Tibial nerve (tissue), 4 donors: ENCODE data around the gene COA6. TPM values are rescaled to one million over a fixed set of nuclear protein-coding genes. Genes with fewer than 3 reads are reported as not detected.

Source experiments
- DNase-seq, 2 donors: peaks; one replicate each; pipeline ENCODE4 v3.0.0-alpha.2; 2019; ENCODE audit warnings: low spot score in 2 of 2
- H3K27ac ChIP-seq, 4 donors: fragments of 200-600 bp; sonication (generic) in 3 of 4; one replicate each; pipeline ENCODE4 v1.5.1; 2017 to 2019; ENCODE audit warnings: mild to moderate bottlenecking in 1 of 4
- H3K27me3 ChIP-seq, 2 donors: fragments of 200-600 bp; sonication (generic) in 1 of 2; one replicate each; pipeline versions ENCODE4 v1.5.1 to v1.6.0; 2017 to 2019
- H3K36me3 ChIP-seq, 3 donors: fragments of 200-600 bp; sonication (generic); one replicate each; pipeline ENCODE4 v1.5.1; 2018 to 2019
- H3K4me1 ChIP-seq, 4 donors: fragments of 200-600 bp; sonication (generic) in 3 of 4; one replicate each; pipeline ENCODE4 v1.5.1; 2017 to 2019
- H3K4me3 ChIP-seq, 4 donors: fragments of 200-600 bp; sonication (generic) in 3 of 4; one replicate each; pipeline ENCODE4 v1.5.1; 2017 to 2019; ENCODE audit warnings: mild to moderate bottlenecking in 1 of 4, moderate library complexity in 1 of 4
- H3K9me3 ChIP-seq, 4 donors: fragments of 200-600 bp; sonication (generic) in 3 of 4; one replicate each; pipeline ENCODE4 v1.5.1; 2017 to 2019
- EP300 ChIP-seq, 2 donors: sonication (generic); formaldehyde crosslinking; IDR thresholded peaks; one replicate each; pipeline ENCODE4 v1.6.1; 2017; ENCODE audit warnings: antibody characterized with exemption in 2 of 2, mild to moderate bottlenecking in 1 of 2
- POLR2A ChIP-seq, 2 donors: fragments of 450-650 bp; IDR thresholded peaks; one replicate each; pipeline ENCODE4 v1.6.1; 2017; ENCODE audit warnings: antibody characterized with exemption in 2 of 2, mild to moderate bottlenecking in 2 of 2, moderate library complexity in 2 of 2
- WGBS, 2 donors: methylation state at CpG; one replicate each; pipeline ENCODE4 v1.1.5; 2018; 5-methylcytosine and 5-hydroxymethylcytosine counted together
- total RNA-seq, 4 donors: library from RNA; depleted of rRNA; stranded (reverse); fragments of >200 nt; gene quantifications; one replicate each; pipeline ENCODE4 v1.1.0, GENCODE V29; 2016
- TF ChIP-seq, protein P1 (sequence below), 5 experiments: fragments of 200-600 bp in 3 of 5; fragments of 450-650 bp in 2 of 5; sonication (generic) in 3 of 5; IDR thresholded peaks; one replicate each; pipeline ENCODE4 v1.5.1; 2016 to 2019; ENCODE audit warnings: antibody characterized with exemption in 5 of 5, mild to moderate bottlenecking in 3 of 5, moderate library complexity in 2 of 5

Gene COA6, protein sequence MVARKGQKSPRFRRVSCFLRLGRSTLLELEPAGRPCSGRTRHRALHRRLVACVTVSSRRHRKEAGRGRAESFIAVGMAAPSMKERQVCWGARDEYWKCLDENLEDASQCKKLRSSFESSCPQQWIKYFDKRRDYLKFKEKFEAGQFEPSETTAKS
- total RNA-seq = 10 to 100 TPM; 11.1 to 25.6 (median 18.6) TPM

DNA sequence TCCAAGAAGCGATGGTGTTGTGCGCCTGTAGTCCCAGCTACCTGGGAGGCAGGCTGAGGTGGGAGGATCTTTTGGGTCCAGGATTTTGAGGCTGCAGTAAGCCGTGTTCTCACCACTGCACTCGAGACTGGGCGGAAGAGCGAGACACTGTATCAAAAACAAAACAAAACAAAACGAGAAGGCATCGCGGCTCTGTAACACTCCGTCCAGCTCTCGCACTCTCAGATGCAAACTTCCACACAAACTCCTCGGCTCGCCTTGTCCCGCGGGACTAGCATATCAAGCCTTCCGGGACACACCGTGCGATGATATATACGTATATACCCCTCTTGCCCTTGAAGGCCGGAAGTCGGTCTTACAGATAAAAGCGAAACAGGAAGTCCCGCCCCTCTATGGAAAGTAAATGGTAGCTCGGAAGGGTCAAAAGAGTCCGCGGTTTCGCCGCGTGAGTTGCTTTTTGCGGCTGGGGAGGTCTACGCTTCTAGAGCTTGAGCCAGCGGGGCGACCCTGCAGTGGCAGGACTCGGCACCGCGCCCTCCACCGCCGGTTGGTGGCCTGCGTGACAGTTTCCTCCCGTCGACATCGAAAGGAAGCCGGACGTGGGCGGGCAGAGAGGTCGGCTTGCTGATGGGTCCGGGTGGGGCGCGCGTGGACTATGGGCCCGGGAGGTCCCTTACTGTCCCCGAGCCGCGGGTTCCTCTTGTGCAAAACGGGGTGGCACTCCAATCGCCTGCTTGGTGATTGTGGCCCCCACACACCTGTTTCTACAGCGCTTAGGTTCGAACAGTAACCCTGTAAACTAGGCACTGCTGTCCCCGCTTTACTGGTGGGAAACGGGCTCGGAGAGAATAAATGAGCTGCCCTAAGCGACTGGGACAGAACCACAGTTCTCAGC, at the start of gene COA6:
Gene COA6 (plus strand): TSS at position 393 of the 895 bp plus-strand sequence. CDS start 11 bp downstream, at position 404.
- peak; percentile 79 to 92 for DNase-seq
- Histone ChIP-seq H3K27me3 (no peaks in the 10 kb centered on the region), H3K4me1 (peaks cover 0 to 27% (median 14%) of the 10 kb centered on the region in 4 donors), H3K9me3 (no peaks in the 10 kb centered on the region), H3K27ac (peak within 1 kb of the TSS; percentile 89 to 97 (median 96)), H3K36me3 (peaks cover 0 to 31% (median 2%) of the 10 kb centered on the region in 3 donors), H3K4me3 (peak within 1 kb of the TSS; percentile 68 to 93 (median 76))
- 1% methylated on average over 51 to 62 of the region's 62 CpGs for WGBS, 2 donors
- TF ChIP-seq POLR2A (IDR thresholded peaks at IDR 0.05) (peak; percentile 18 to 63), EP300 (IDR thresholded peaks at IDR 0.05) (peak; percentile 89 to 93)
- TF ChIP-seq, protein P1, sequence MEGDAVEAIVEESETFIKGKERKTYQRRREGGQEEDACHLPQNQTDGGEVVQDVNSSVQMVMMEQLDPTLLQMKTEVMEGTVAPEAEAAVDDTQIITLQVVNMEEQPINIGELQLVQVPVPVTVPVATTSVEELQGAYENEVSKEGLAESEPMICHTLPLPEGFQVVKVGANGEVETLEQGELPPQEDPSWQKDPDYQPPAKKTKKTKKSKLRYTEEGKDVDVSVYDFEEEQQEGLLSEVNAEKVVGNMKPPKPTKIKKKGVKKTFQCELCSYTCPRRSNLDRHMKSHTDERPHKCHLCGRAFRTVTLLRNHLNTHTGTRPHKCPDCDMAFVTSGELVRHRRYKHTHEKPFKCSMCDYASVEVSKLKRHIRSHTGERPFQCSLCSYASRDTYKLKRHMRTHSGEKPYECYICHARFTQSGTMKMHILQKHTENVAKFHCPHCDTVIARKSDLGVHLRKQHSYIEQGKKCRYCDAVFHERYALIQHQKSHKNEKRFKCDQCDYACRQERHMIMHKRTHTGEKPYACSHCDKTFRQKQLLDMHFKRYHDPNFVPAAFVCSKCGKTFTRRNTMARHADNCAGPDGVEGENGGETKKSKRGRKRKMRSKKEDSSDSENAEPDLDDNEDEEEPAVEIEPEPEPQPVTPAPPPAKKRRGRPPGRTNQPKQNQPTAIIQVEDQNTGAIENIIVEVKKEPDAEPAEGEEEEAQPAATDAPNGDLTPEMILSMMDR (IDR thresholded peaks at IDR 0.05) = peak in 1 of 5 experiments; percentile 53

DNA sequence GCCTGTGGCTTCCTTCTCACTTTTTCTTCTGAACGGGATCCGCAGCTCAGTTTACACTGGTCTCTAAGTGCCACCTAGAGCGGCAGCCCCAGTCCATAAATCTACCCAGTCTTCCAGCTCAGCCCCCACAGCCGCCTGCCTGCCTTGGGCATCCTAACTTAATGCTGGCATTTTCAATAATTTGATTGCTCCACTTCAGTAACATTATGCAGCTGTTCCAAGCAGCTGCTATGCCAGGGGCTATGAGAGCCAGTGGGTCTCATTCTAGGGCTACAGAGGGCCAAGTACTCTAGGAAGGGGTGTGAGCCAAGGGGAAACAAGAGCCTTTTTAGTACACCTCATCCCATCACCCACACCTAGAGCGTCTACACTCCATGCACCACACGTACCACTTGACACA, 48.4 kb upstream of the COA6 start:
- 78 to 79% methylated on average over 6 of the region's 6 CpGs for WGBS, 2 donors
- H3K4me1 ChIP-seq = peaks cover 0 to 11% (median 0%) of the 10 kb centered on the region in 4 donors
- TF ChIP-seq EP300 (IDR thresholded peaks at IDR 0.05) (no peak), POLR2A (IDR thresholded peaks at IDR 0.05) (no peak)
- TF ChIP-seq, protein P1 (IDR thresholded peaks at IDR 0.05) = no peak
- no peaks in the 10 kb centered on the region for H3K36me3 ChIP-seq
- no peaks in the 10 kb centered on the region for H3K9me3 ChIP-seq
- H3K27ac ChIP-seq = no peak overlapping the region
- H3K27me3 ChIP-seq = peaks cover 0 to 25% of the 10 kb centered on the region in 2 donors
- H3K4me3 ChIP-seq = no peak overlapping the region
- DNase-seq = no peak

DNA sequence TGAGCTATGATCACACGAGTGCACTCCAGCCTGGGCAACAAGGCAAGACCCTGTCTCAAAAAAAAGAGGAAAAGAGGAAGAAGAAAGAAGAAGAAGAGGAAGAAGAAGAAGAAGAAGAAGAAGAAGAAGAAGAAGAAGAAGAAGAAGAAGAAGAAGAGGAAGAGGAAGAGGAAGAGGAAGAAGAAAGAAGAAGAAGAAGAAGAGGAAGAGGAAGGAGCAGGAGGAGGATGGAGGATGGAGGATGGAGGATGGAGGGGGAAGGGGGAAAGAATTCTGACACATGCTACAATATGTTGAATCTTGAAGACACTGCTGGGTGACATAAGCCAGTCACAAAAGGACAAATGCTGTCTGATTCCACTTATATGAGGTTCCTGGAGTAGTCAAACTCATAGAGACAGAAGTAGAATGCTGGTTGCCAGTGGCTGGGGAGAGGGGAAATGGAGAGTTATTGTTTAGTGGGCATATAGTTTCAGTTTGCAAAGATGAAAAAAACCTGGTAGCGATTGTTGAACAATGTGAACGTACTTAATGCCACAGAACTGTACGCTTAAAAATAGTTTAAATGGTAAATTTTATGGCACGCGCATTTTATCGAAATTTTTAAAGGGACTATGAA, 47.3 kb upstream of the COA6 start:
- Histone ChIP-seq H3K27ac (no peak overlapping the region), H3K9me3 (no peaks in the 10 kb centered on the region), H3K4me3 (peak overlapping the region in 2 of 4 donors; percentile 23 to 43), H3K27me3 (peaks cover 0 to 22% of the 10 kb centered on the region in 2 donors), H3K36me3 (no peaks in the 10 kb centered on the region), H3K4me1 (peaks cover 0 to 11% (median 0%) of the 10 kb centered on the region in 4 donors)
- DNase-seq = no peak
- TF ChIP-seq POLR2A (IDR thresholded peaks at IDR 0.05) (no peak), EP300 (IDR thresholded peaks at IDR 0.05) (no peak)
- TF ChIP-seq, protein P1 (IDR thresholded peaks at IDR 0.05) = no peak
- WGBS, 2 donors = 62 to 74% methylated on average over 7 of the region's 7 CpGs

DNA sequence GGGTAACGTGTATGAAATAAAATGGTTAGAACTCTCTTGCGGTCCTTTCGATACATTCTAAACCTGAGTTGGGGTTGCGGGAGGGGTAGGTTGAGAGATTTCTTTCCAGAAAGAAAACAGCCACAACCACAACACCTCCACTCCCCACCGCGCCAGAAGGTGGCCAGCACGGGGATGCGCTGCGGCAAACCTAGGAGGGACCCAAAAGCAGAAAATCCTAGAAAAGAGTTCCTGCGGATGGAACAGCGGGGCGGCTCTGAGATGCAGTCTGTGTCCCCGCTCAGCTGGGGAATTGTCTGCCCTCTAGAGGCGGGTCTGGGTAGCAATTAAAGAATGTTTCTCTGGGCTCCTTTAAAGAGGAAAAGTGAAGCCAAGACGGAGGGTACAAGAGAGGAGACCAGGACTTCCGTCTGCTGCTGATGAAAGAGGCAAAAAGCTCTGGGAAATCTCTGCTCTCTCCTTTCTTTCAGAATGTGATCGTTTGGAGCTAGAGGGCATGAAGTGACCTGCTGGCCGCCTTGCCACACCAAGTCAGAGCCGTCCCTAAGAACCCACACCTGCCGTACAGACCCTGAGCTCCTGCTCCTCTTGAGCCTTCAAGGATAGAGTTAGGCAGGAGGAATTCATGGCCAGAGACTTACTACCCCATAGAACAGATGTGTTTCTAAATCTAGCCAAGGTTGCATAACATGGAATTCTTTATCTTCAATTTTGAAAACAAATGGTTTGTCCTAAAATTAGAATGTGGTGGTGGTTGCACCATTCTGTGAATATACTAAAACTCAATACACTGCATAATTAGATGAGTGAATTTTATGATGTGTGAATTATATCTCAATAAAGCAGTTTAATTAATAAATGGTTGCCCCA, 46.5 kb upstream of the COA6 start:
- 20 to 29% methylated on average over 20 of the region's 20 CpGs for WGBS, 2 donors
- H3K27me3 ChIP-seq = peaks cover 0 to 15% of the 10 kb centered on the region in 2 donors
- H3K27ac ChIP-seq = no peak overlapping the region
- no peaks in the 10 kb centered on the region for H3K36me3 ChIP-seq
- DNase-seq = peak in 1 of 2 donors; percentile 60
- peak overlapping the region in 2 of 4 donors; percentile 23 to 43 for H3K4me3 ChIP-seq
- H3K4me1 ChIP-seq = peaks cover 0 to 11% (median 0%) of the 10 kb centered on the region in 4 donors
- TF ChIP-seq, protein P1 (IDR thresholded peaks at IDR 0.05) = peak; percentile 48 to 83 (median 67)
- TF ChIP-seq POLR2A (IDR thresholded peaks at IDR 0.05) = no peak
- H3K9me3 ChIP-seq = no peaks in the 10 kb centered on the region
